Muscle of arm (tissue), 12 donors: ENCODE data around the gene S1PR2. TPM values are rescaled to one million over a fixed set of nuclear protein-coding genes. Genes with fewer than 3 reads are reported as not detected.
"Not testable (repeated sequence)": the region's sequence is repeated elsewhere in the genome, so short reads cannot be mapped to it uniquely, and the experiment has no call there.

Experiments used
- DNase-seq: peaks from one replicate; pipeline ENCODE4 v3.0.0-alpha.2; 2013
- polyA plus RNA-seq, 12 donors: library from polyadenylated mRNA; unstranded; fragments of 120-200 nt; gene quantifications; one replicate each; pipeline ENCODE4 v1.2.1, GENCODE V29; 2013; ENCODE audit not compliant: insufficient read length in 12 of 12

The S1PR2 gene
- polyA plus RNA-seq, 12 donors: 9.1 to 18.1 (median 11.8) TPM; not detected in 1

- no peak for DNase-seq
These were observed 26.0 kb upstream of the S1PR2 start for GRCh38 chr19:10256970-10257615.

- no peak for DNase-seq
These were observed 25.4 kb upstream of the S1PR2 start for GRCh38 chr19:10256551-10256950.

GRCh38 chr19:10255358-10255757 is 24.2 kb upstream of the S1PR2 start:
- no peak for DNase-seq

GRCh38 chr19:10254244-10254643 is 23.1 kb upstream of the S1PR2 start:
- no peak for DNase-seq

- DNase-seq: no peak
These were observed 21.6 kb upstream of the S1PR2 start for GRCh38 chr19:10252707-10253106.

GRCh38 chr19:10251792-10252694 is 20.9 kb upstream of the S1PR2 start, which contains the start of gene MRPL4:
Gene MRPL4, plus strand, starts transcription at chr19:10252214. Its CDS starts 40 bp downstream, at chr19:10252254.
- peak; percentile 98 for DNase-seq

- DNase-seq: no peak
These were observed 15.4 kb upstream of the S1PR2 start for GRCh38 chr19:10246511-10246910.

GRCh38 chr19:10245189-10245939 is 14.2 kb upstream of the S1PR2 start:
- DNase-seq: no peak

GRCh38 chr19:10243606-10244005 is 12.5 kb upstream of the S1PR2 start:
- DNase-seq: no peak

GRCh38 chr19:10241826-10242449 is 10.8 kb upstream of the S1PR2 start:
- not testable (repeated sequence) for DNase-seq

- peak; percentile 95 for DNase-seq
These were observed 7.1 kb upstream of the S1PR2 start for GRCh38 chr19:10238172-10238783.

GRCh38 chr19:10237702-10238101 is 6.6 kb upstream of the S1PR2 start:
- DNase-seq: peak; percentile 36

GRCh38 chr19:10235409-10235808 is 4.3 kb upstream of the S1PR2 start:
- DNase-seq: not testable (repeated sequence)

- no peak for DNase-seq
These were observed 3.9 kb upstream of the S1PR2 start for GRCh38 chr19:10235003-10235402.

GRCh38 chr19:10233946-10234345 is 2.8 kb upstream of the S1PR2 start:
- DNase-seq: no peak

GRCh38 chr19:10231612-10232228 is 589 bp upstream of the S1PR2 start:
- no peak for DNase-seq

- no peak for DNase-seq
These were observed 814 bp downstream of the S1PR2 start for GRCh38 chr19:10230173-10230860.

GRCh38 chr19:10228920-10229319 is 2.2 kb downstream of the S1PR2 start:
- DNase-seq: peak; percentile 51

- no peak for DNase-seq
These were observed 2.7 kb downstream of the S1PR2 start for GRCh38 chr19:10228393-10228792.
